ENCODE measurements around the gene CYP2E1. TPM values are rescaled to one million over a fixed set of nuclear protein-coding genes. Genes with fewer than 3 reads are reported as not detected.
"Not testable (repeated sequence)": the region's sequence is repeated elsewhere in the genome, so short reads cannot be mapped to it uniquely, and the experiment has no call there.

Gene CYP2E1
- polyA plus RNA-seq, 4 donors = 0.48 to 0.75 TPM; not detected in 2

DNA sequence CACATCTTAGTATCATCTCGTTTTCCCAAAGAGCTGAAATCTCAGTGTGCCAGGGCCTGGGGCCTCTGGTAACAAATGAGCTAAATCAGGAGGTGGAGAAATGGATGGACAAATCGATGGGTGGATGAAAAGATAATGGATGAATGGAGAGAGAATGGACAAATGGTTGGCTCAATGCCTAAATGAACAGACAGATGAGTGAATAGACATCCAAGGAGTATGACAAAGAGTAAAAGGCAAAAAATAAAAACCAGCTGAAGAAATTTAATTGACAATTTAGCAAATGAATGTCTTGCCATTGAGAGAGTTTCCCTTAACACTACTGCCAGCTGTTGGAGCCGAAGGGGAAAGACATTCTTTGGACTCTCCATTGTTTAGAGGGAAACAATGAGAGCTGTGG lies 30.2 kb downstream of the CYP2E1 start:
- H3K36me3 ChIP-seq (ENCODE audit: control insufficient read depth in 3 of 3, insufficient read depth in 2 of 3, low read depth in 1 of 3, low read length in 3 of 3) = no peaks in the 10 kb centered on the region
- no peak overlapping the region for H3K27ac ChIP-seq (ENCODE audit: low read depth in 1 of 3, low read length in 2 of 3)
- WGBS, 3 donors = 28 to 42% (median 29%) methylated on average over 3 of the region's 3 CpGs
- FAIRE-seq (no peak), DNase-seq (no peak)
- H3K4me3 ChIP-seq (ENCODE audit: low read depth in 1 of 3, low read length in 3 of 3) = no peak overlapping the region
- peaks cover 0 to 3% (median 0%) of the 10 kb centered on the region in 3 donors for H3K27me3 ChIP-seq (ENCODE audit: control insufficient read depth in 3 of 3, insufficient read depth in 3 of 3, low read length in 3 of 3)
- H3K9me3 ChIP-seq (ENCODE audit: control insufficient read depth in 2 of 2, insufficient read depth in 1 of 2, low read depth in 1 of 2, low read length in 1 of 2) = no peaks in the 10 kb centered on the region
- H3K4me1 ChIP-seq (ENCODE audit: control insufficient read depth in 3 of 3, insufficient read depth in 2 of 3, low read depth in 1 of 3, low read length in 2 of 3) = no peaks in the 10 kb centered on the region

DNA sequence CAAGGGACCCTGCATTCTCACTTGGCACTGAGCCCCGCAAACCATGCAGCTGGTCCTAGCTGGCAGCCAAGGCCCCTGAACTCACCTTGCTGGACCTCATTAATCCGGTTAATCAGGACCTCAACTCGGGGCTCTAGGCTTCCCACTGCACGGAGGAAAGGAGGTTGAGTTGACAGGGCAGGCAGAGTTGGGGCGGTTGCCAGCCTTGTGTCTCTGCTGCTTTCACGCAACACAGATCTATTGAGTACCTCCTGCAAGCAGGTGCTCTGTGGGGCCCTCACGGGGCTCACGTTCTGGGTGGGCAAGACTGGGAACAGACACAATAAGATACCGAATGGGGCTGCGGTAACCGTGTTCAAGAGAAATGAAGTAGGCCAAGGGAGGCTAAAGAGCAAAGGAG lies 32.1 kb downstream of the CYP2E1 start:
- Histone ChIP-seq H3K4me3 (ENCODE audit: low read depth in 1 of 3, low read length in 3 of 3) (no peak overlapping the region), H3K4me1 (ENCODE audit: control insufficient read depth in 3 of 3, insufficient read depth in 2 of 3, low read depth in 1 of 3, low read length in 2 of 3) (no peaks in the 10 kb centered on the region), H3K36me3 (ENCODE audit: control insufficient read depth in 3 of 3, insufficient read depth in 2 of 3, low read depth in 1 of 3, low read length in 3 of 3) (no peaks in the 10 kb centered on the region), H3K9me3 (ENCODE audit: control insufficient read depth in 2 of 2, insufficient read depth in 1 of 2, low read depth in 1 of 2, low read length in 1 of 2) (no peaks in the 10 kb centered on the region), H3K27ac (ENCODE audit: low read depth in 1 of 3, low read length in 2 of 3) (no peak overlapping the region), H3K27me3 (ENCODE audit: control insufficient read depth in 3 of 3, insufficient read depth in 3 of 3, low read length in 3 of 3) (peaks cover 0 to 3% (median 0%) of the 10 kb centered on the region in 3 donors)
- DNase-seq = no peak
- no peak for FAIRE-seq
- 84 to 85% (median 84%) methylated on average over 11 of the region's 11 CpGs for whole genome bisulfite sequencing, 3 donors

DNA sequence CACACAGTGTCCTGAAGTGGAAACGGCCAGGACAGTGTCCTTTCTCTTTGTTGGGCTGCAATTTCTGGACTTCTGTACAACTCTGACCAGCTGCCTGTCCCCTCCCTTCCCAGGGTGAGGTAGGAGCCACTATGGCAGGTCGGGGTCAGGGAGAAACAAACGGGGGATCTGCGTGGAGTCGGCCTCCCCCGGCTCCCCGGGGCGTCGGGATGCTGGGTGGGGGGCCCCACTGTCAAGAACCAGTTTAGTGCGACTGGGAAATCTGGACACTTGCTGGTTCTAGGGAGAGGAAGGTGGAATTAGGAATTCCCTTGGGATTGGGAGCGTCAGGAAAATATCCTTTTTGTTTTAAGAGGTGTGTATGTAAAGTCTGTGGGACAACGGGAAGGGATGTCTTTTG lies 37.7 kb downstream of the CYP2E1 start:
- H3K9me3 ChIP-seq (ENCODE audit: control insufficient read depth in 2 of 2, insufficient read depth in 1 of 2, low read depth in 1 of 2, low read length in 1 of 2) = peaks cover 0 to 22% of the 10 kb centered on the region in 2 donors
- no peaks in the 10 kb centered on the region for H3K4me1 ChIP-seq (ENCODE audit: control insufficient read depth in 3 of 3, insufficient read depth in 2 of 3, low read depth in 1 of 3, low read length in 2 of 3)
- H3K27ac ChIP-seq (ENCODE audit: low read depth in 1 of 3, low read length in 2 of 3) = no peak overlapping the region
- H3K4me3 ChIP-seq (ENCODE audit: low read depth in 1 of 3, low read length in 3 of 3) = no peak overlapping the region
- FAIRE-seq (no peak), DNase-seq (no peak)
- no peaks in the 10 kb centered on the region for H3K36me3 ChIP-seq (ENCODE audit: control insufficient read depth in 3 of 3, insufficient read depth in 2 of 3, low read depth in 1 of 3, low read length in 3 of 3)
- 85 to 89% (median 89%) methylated on average over 12 of the region's 12 CpGs for WGBS, 3 donors
- no peaks in the 10 kb centered on the region for H3K27me3 ChIP-seq (ENCODE audit: control insufficient read depth in 3 of 3, insufficient read depth in 3 of 3, low read length in 3 of 3)

- FAIRE-seq = no peak
- WGBS, 3 donors = 68 to 79% (median 72%) methylated on average over 70 to 77 of the region's 77 CpGs
- Histone ChIP-seq H3K27me3 (ENCODE audit: control insufficient read depth in 3 of 3, insufficient read depth in 3 of 3, low read length in 3 of 3) (no peaks in the 10 kb centered on the region), H3K4me1 (ENCODE audit: control insufficient read depth in 3 of 3, insufficient read depth in 2 of 3, low read depth in 1 of 3, low read length in 2 of 3) (no peaks in the 10 kb centered on the region), H3K4me3 (ENCODE audit: low read depth in 1 of 3, low read length in 3 of 3) (no peak within 1 kb of the TSS), H3K36me3 (ENCODE audit: control insufficient read depth in 3 of 3, insufficient read depth in 2 of 3, low read depth in 1 of 3, low read length in 3 of 3) (no peaks in the 10 kb centered on the region), H3K27ac (ENCODE audit: low read depth in 1 of 3, low read length in 2 of 3) (no peak within 1 kb of the TSS), H3K9me3 (ENCODE audit: control insufficient read depth in 2 of 2, insufficient read depth in 1 of 2, low read depth in 1 of 2, low read length in 1 of 2) (peaks cover 0 to 22% of the 10 kb centered on the region in 2 donors)
- no peak for DNase-seq
Measured at GRCh38 chr10:133565441-133566294, 38.5 kb downstream of the CYP2E1 start, which contains the start of gene SYCE1. Gene SYCE1, minus strand, starts transcription at chr10:133565583. Its CDS starts 54 bp downstream, at chr10:133565529.

- H3K4me1 ChIP-seq (ENCODE audit: control insufficient read depth in 3 of 3, insufficient read depth in 2 of 3, low read depth in 1 of 3, low read length in 2 of 3) = no peaks in the 10 kb centered on the region
- no peak overlapping the region for H3K4me3 ChIP-seq (ENCODE audit: low read depth in 1 of 3, low read length in 3 of 3)
- no peaks in the 10 kb centered on the region for H3K36me3 ChIP-seq (ENCODE audit: control insufficient read depth in 3 of 3, insufficient read depth in 2 of 3, low read depth in 1 of 3, low read length in 3 of 3)
- 77 to 85% (median 79%) methylated on average over 5 of the region's 5 CpGs for WGBS, 3 donors
- peaks cover 0 to 22% of the 10 kb centered on the region in 2 donors for H3K9me3 ChIP-seq (ENCODE audit: control insufficient read depth in 2 of 2, insufficient read depth in 1 of 2, low read depth in 1 of 2, low read length in 1 of 2)
- FAIRE-seq = no peak
- H3K27ac ChIP-seq (ENCODE audit: low read depth in 1 of 3, low read length in 2 of 3) = no peak overlapping the region
- no peak for DNase-seq
- no peaks in the 10 kb centered on the region for H3K27me3 ChIP-seq (ENCODE audit: control insufficient read depth in 3 of 3, insufficient read depth in 3 of 3, low read length in 3 of 3)
Measured at GRCh38 chr10:133567119-133567518, 40.0 kb downstream of the CYP2E1 start.

- FAIRE-seq = no peak
- Histone ChIP-seq H3K4me1 (ENCODE audit: control insufficient read depth in 3 of 3, insufficient read depth in 2 of 3, low read depth in 1 of 3, low read length in 2 of 3) (no peaks in the 10 kb centered on the region), H3K9me3 (ENCODE audit: control insufficient read depth in 2 of 2, insufficient read depth in 1 of 2, low read depth in 1 of 2, low read length in 1 of 2) (peaks cover 0 to 22% of the 10 kb centered on the region in 2 donors), H3K4me3 (ENCODE audit: low read depth in 1 of 3, low read length in 3 of 3) (no peak overlapping the region), H3K27me3 (ENCODE audit: control insufficient read depth in 3 of 3, insufficient read depth in 3 of 3, low read length in 3 of 3) (no peaks in the 10 kb centered on the region), H3K27ac (ENCODE audit: low read depth in 1 of 3, low read length in 2 of 3) (no peak overlapping the region), H3K36me3 (ENCODE audit: control insufficient read depth in 3 of 3, insufficient read depth in 2 of 3, low read depth in 1 of 3, low read length in 3 of 3) (no peaks in the 10 kb centered on the region)
- 87 to 91% (median 91%) methylated on average over 22 to 29 of the region's 29 CpGs for WGBS, 3 donors
- DNase-seq = no peak
Measured at GRCh38 chr10:133567609-133568286, 40.6 kb downstream of the CYP2E1 start.

DNA sequence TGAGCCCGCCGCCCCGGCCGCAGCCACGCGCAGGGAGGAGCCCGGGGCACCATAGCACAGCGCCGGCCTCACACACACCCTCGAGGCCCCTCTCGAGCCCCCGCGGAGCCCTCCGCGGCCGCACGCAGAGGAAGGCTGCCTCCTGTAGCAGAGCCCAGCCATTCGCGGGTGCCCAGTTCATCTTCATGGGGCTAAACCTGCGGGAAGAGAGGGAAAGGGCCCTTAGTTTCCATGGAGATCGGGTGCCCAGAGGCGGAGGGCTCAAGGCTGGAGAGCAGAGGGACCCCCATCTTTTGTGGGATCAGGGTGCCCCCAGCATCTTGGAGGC lies 41.1 kb downstream of the CYP2E1 start:
- FAIRE-seq (no peak), DNase-seq (no peak)
- Histone ChIP-seq H3K4me1 (ENCODE audit: control insufficient read depth in 3 of 3, insufficient read depth in 2 of 3, low read depth in 1 of 3, low read length in 2 of 3) (no peaks in the 10 kb centered on the region), H3K27ac (ENCODE audit: low read depth in 1 of 3, low read length in 2 of 3) (no peak overlapping the region), H3K4me3 (ENCODE audit: low read depth in 1 of 3, low read length in 3 of 3) (no peak overlapping the region), H3K36me3 (ENCODE audit: control insufficient read depth in 3 of 3, insufficient read depth in 2 of 3, low read depth in 1 of 3, low read length in 3 of 3) (no peaks in the 10 kb centered on the region), H3K9me3 (ENCODE audit: control insufficient read depth in 2 of 2, insufficient read depth in 1 of 2, low read depth in 1 of 2, low read length in 1 of 2) (peaks cover 0 to 22% of the 10 kb centered on the region in 2 donors), H3K27me3 (ENCODE audit: control insufficient read depth in 3 of 3, insufficient read depth in 3 of 3, low read length in 3 of 3) (peaks cover 0 to 2% (median 0%) of the 10 kb centered on the region in 3 donors)
- 92 to 94% (median 92%) methylated on average over 21 to 22 of the region's 22 CpGs for WGBS, 3 donors

GRCh38 chr10:133568831-133569527 lies 41.8 kb downstream of the CYP2E1 start:
- H3K36me3 ChIP-seq (ENCODE audit: control insufficient read depth in 3 of 3, insufficient read depth in 2 of 3, low read depth in 1 of 3, low read length in 3 of 3); H3K27ac ChIP-seq (ENCODE audit: low read depth in 1 of 3, low read length in 2 of 3); H3K27me3 ChIP-seq (ENCODE audit: control insufficient read depth in 3 of 3, insufficient read depth in 3 of 3, low read length in 3 of 3); H3K4me3 ChIP-seq (ENCODE audit: low read depth in 1 of 3, low read length in 3 of 3); H3K4me1 ChIP-seq (ENCODE audit: control insufficient read depth in 3 of 3, insufficient read depth in 2 of 3, low read depth in 1 of 3, low read length in 2 of 3); FAIRE-seq: not testable (repeated sequence)
- DNase-seq = peak in 1 of 2 donors; percentile 6
- WGBS, 3 donors = 27 to 29% (median 28%) methylated on average over 7 to 16 of the region's 80 CpGs
- H3K9me3 ChIP-seq (ENCODE audit: control insufficient read depth in 2 of 2, insufficient read depth in 1 of 2, low read depth in 1 of 2, low read length in 1 of 2) = peaks cover 0 to 25% of the 10 kb centered on the region in 2 donors
